HL-60 (cell line): ENCODE data around the gene TENM3.

Source experiments
- DNase-seq, 2 experiments: peaks; one replicate each; pipeline ENCODE4 v3.0.0-alpha.2; 2010 to 2020; ENCODE audit warnings: low read depth in 1 of 2, low spot score in 1 of 2
- H3K27ac ChIP-seq: fragments of 250-450 bp; sonication (Bioruptor Pico); replicated peaks from 2 replicates; pipeline ENCODE4 v1.5.1; 2020; ENCODE audit warnings: mild to moderate bottlenecking, moderate library complexity
- H3K27me3 ChIP-seq: fragments of 250-450 bp; sonication (Bioruptor Pico); 2 replicates; pipeline ENCODE4 v1.5.1; 2021; ENCODE audit warnings: mild to moderate bottlenecking, moderate library complexity; ENCODE audit not compliant: insufficient read depth, poor library complexity, severe bottlenecking
- H3K4me3 ChIP-seq: replicated peaks from 2 replicates; pipeline ENCODE4 v1.5.1; 2011; ENCODE audit warnings: mild to moderate bottlenecking, control low read depth, low read length; ENCODE audit not compliant: insufficient read depth
- CTCF ChIP-seq: IDR thresholded peaks from one replicate; pipeline ENCODE4 v1.5.1; 2011; ENCODE audit warnings: low read length, control low read depth, inconsistent platforms; ENCODE audit not compliant: insufficient read depth
- GABPA ChIP-seq: IDR thresholded peaks from 2 replicates; pipeline ENCODE4 v1.6.1; 2012; ENCODE audit warnings: low read depth
- POLR2AphosphoS5 ChIP-seq: IDR thresholded peaks from 2 replicates; pipeline ENCODE4 v1.6.1; 2012; ENCODE audit warnings: low read depth
- REST ChIP-seq: IDR thresholded peaks from 2 replicates; pipeline ENCODE4 v1.6.1; 2012; ENCODE audit warnings: low read depth; ENCODE audit not compliant: insufficient replicate concordance
- SPI1 ChIP-seq: IDR thresholded peaks from 2 replicates; pipeline ENCODE4 v1.6.1; 2012; ENCODE audit warnings: low read depth, mild to moderate bottlenecking, borderline replicate concordance

The TENM3 gene

DNA sequence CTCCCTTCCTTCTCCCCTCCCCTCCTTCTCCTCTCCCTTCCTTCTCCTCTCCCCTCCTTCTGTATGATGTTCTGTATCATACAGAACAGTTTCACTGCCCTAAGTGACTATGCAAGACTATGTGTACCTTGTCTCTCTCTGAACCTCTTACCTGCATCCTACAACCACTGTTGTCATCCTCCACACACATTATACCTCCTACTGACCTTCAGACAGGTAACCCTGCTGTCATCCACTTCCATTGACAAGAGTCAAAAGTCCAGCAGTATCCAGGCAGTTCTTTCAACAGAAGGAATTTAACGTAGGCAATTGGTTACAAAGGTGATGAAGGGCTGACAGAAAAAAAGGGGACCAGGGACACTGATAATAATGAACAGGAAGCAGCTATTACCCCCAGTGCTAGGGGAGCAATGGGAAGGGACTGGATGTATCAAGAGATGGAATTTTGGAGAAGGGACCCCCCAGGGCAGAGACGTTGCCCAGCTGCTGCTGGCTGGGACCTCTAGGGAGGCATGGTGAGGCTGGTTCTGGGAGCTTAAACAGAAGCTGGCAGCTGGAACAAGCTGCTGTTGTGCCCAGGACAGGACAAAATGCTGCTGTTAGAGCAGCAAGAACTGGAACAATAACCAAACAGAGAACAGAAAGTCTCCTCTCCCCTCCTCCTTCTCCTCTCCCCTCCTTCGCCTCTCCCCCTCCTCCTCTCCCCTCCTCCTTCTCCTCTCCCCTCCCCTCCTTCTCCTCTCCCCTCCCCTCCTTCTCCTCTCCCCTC is 589.3 kb downstream of the TENM3 start:
- no peak for DNase-seq
- TF ChIP-seq POLR2AphosphoS5 (no peak), GABPA (no peak), SPI1 (no peak), CTCF (no peak)
- H3K27me3 ChIP-seq = no peaks in the 10 kb centered on the region
- H3K27ac ChIP-seq = no peak overlapping the region
- no peak overlapping the region for H3K4me3 ChIP-seq

- no peak overlapping the region for H3K27ac ChIP-seq
- H3K27me3 ChIP-seq = no peaks in the 10 kb centered on the region
- TF ChIP-seq GABPA (no peak), SPI1 (no peak), POLR2AphosphoS5 (no peak), REST (no peak), CTCF (no peak)
- H3K4me3 ChIP-seq = no peak overlapping the region
- DNase-seq = no peak
Observed at GRCh38 chr4:182835006-182835740, 592.0 kb downstream of the TENM3 start.

DNA sequence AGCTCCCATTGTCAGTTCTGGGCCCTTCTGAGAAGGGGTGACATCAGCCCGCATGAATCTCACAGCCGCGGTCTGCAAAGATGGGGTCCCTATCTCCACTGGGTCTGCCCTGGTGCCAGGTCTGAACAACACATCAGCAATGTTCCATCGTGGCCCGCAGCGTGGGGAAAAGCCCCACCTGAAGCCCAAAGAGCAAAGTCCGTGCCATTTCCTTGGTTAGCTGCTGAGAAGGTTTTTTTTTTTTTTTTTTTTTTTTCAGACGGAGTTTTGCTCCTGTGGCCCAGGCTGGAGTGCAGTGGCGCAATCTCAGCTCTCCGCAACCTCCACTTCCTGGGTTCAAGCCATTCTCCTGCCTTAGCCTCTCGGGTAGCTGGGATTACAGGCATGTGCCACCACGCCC is 594.6 kb downstream of the TENM3 start:
- no peak overlapping the region for H3K27ac ChIP-seq
- no peak for TF ChIP-seq POLR2AphosphoS5
- TF ChIP-seq CTCF = no peak
- TF ChIP-seq SPI1 = no peak
- TF ChIP-seq REST = no peak
- TF ChIP-seq GABPA = no peak
- no peak overlapping the region for H3K4me3 ChIP-seq
- H3K27me3 ChIP-seq = no peaks in the 10 kb centered on the region
- no peak for DNase-seq
